ENCODE measurements around the gene THOC7.

THOC7 gene

DNA sequence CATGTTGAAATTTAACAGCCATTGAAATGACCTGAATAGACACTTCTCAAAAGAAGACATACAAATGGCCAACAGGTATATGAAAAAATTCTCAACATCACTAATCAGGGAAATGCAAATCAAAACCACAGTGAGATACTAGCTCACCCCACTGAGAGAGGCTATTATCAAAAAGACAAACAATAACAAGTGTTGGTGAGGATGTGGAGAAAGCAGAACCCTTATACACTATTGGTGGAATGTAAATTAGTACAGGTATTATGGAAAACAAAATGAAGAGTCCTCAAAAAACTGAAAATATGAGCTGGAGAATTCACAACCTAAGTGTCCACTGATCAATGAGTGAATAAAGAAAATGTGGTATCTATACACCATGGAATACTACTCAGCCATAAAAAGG lies 21.5 kb downstream of the THOC7 start:
- DNase-seq (ENCODE audit: low read depth): no peak

DNA sequence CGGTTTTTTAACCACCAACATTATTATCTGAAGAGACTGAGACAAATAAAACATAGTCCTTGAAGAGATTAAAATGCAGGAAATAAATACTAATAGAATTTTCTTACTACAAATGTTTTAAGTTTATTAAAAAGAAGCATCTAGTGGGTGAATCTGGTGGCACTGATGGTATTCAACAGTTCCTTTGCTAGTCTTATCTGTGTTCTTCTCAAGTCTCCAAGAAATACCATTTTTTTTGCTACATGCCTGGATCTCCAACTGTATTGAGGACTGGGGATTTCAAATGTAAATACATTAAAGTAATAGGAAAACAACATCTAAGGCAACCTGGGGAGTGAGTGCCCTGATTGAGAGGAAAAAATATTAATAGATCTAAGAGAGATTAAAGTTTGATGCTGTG lies 21.9 kb downstream of the THOC7 start:
- DNase-seq (ENCODE audit: low read depth): no peak

DNA sequence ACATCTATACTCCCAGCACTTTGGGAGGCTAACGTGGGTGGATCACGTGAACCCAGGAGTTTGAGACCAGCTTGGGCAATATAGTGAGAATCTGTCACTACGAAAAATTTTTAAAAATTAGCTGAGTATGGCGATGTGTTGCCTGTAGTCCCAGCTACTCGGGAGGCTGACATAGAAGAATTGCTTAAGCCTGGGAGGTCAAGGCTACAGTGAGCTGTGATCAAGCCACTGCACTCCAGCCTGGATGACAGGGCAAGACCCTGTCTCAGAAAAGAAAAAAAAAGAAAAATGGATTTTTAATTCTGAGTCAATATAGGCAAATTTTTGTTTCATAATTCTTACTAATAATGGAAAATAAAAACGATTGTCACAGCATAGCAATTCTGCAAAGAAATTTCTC lies 31.2 kb downstream of the THOC7 start:
- DNase-seq (ENCODE audit: low read depth): no peak

DNA sequence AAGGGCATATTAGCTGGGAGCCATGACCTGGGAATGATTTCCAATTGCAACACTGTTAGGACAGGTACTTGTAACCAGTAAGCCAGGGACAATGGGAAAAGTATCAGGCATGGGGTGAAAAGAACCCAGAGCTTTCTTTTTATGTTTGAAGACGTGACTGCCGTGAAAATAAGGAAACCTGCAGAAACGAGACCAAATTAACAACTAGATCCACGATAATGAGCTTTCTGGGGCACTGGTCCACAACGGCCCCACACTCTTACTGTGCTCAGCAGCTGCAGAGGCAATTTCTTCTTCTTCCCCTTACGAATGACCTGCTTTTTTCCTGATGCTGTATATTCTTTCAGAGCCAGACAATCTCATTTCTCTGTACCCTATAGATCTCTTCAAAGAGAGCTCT lies 33.1 kb downstream of the THOC7 start:
- DNase-seq (ENCODE audit: low read depth): no peak

DNA sequence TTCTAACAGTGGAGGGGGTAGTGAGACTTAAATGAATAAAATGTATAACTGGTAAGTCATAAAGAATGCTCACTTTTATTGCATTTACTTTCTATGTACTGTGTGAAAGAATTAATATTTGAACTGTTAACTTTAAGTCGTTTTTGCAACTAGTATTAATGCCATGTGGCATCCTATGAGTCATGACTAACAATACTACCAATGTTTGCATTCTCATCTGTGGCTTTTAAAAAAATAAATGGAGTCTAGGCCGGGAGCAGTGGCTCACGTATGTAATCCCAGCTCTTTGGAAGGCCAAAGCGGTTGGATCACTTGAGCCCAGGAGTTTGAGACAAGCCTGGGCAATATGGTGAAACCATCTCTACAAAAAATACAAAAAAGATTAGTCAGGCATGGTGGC lies 39.3 kb downstream of the THOC7 start:
- DNase-seq (ENCODE audit: low read depth): no peak

DNA sequence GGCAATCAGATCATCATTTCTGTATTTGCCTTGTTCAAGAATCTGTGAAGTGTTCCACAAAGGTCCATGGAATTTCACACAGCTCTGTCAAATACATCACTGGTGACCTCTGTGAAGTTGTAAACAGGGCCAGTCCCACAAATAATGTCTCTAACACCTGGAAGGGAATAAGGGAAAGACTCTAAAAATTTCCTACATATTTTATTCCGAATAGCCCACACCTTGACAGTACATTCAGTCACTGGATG lies 44.5 kb downstream of the THOC7 start, which contains the start of gene C3orf49:
Gene C3orf49, plus strand, starts transcription at position 149 of the 248 bp plus-strand sequence. CDS start 173 bp downstream, outside the sequence.
- no peak for DNase-seq (ENCODE audit: low read depth)

DNA sequence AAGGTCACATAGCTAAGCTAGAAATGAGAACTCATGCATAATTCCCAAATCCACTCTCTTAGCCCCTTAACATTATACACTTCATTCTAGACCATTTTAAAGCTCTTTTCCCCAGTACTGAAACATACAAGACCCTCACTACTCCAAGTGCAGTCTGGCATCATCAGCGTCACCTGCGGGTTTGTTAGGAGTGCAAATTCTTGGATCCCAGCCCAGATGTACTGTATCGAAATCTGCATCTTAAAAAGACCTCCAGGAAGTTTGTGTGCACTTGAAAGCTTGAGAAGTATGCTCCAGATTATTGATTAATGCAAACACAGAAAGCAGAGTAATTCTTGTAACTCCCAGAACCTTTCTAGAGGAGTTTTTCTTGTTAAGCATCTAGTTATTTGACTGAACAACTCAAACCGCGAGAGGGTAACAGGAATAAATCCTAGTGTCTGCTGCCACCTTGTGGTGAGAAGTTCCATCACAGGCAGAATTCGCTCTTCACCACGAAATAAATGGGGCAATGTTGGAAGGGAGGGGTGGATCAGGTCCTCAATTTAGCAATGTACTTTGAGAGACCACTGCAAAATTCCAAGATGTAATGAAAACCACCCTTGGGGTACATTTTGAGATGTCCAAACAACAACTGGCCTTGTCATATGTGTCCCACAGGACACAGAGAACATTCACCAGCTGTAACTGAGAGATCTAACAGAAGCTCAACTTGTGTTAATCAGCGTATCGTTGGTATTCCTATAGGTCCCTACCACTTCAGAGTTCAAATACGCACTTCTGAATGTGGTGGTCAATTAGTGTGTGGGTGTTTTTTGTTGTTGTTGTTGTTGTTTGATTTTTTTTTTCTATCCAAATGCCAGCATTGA lies 45.1 kb downstream of the THOC7 start:
- peak; percentile 42 for DNase-seq (ENCODE audit: low read depth)

DNA sequence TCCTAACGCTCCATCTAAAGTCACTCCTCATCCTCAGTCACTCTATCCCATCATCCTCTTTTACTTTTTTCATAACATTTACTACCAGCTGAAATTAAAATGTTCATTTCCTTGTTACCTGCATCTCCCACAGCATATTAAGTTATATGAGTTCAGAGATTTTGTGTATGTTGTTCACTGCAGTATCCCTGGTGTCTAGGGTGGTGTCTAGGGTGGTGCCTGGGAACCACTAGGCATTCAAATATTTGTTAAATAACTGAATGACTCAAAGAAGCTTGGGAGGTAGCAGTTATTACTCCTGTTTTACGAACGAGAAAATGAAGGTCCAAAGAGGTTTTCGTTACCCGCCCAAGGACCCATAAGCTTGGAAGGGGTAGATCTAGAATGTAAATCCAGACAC lies 46.4 kb downstream of the THOC7 start:
- DNase-seq (ENCODE audit: low read depth): no peak

DNA sequence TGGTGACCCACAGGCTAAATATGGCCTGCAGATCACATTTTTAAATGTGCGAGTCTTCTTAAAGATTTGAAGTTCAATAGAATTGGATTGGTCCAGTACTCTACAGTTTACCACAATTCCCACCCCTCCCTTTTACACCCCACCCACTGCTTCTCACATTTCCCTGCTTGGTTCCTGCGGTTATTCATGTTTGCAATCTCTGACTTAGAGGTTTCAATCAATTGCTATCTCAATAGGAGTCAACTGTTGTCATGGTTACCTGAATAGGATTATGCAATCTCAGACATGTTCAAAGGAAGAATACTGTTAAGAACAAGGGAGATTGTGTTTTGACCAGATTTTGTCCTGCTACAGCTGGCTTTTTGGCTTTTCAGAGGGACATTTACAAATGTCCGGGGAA lies 49.4 kb downstream of the THOC7 start:
- no peak for DNase-seq (ENCODE audit: low read depth)

DNA sequence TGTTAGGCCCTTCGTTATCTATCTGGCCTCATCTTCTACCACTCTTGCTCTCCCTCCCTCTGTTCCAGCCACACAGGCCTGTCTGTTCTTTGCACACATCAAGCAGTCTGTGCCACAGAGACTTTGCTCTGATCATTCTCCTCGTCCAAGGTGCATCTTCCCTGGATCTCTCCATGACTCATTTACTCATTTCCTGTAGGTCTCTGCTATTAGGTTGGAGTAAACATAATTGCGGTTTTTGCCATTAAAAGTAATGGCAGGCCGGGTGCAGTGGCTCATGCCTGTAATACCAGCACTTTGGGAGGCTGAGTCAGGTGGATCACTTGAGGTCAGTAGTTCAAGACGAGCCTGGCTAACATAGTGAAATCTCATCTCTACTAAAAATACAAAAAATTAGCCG lies 54.0 kb downstream of the THOC7 start:
- no peak for DNase-seq (ENCODE audit: low read depth)

DNA sequence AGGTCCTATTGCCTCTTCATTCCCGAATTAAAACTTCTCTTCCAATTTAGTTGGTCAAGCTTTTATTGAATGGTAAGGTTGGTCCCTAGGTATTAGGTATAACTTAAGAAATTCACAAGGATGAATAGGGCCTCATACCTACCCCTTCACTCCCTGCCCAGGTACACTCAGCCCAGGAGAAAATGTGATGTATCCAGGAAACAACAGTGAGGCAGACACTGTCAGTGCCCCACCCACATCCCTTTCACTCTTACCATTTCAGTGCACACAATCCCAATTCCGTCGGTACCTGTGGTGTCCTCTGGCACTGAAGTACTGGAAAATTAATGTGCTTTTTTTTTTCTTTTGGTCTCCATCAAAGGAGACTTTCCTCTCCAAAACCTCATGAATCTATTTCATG lies 55.0 kb downstream of the THOC7 start:
- no peak for DNase-seq (ENCODE audit: low read depth)

DNA sequence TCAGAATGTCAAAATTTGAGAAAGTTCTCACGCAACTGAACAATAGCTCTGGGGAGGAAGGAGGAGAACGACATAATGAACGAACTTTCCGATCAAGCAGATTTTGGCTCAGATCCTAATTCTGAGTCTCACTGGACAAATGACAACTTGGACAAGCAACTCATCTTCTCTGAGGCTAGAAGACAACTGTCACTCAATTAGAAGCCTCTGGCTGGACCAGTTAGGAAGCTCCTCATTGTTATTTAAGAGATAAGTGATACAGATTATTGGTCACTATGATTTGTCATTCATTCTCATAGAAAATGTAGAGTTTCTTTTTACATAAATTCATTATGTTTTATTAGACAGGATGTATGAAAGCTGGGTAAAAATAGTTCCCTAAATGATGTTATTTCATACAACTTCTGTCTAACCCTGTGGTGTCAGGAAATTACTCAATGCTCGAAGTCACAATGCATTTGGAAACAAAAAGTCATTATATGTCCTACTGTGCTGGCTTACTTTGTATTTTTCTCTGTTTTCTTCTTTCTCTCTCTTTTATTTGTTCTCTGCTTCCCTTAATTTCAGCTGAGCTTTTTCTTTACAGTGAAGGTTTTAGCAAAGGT lies 55.5 kb downstream of the THOC7 start:
- no peak for DNase-seq (ENCODE audit: low read depth)

DNA sequence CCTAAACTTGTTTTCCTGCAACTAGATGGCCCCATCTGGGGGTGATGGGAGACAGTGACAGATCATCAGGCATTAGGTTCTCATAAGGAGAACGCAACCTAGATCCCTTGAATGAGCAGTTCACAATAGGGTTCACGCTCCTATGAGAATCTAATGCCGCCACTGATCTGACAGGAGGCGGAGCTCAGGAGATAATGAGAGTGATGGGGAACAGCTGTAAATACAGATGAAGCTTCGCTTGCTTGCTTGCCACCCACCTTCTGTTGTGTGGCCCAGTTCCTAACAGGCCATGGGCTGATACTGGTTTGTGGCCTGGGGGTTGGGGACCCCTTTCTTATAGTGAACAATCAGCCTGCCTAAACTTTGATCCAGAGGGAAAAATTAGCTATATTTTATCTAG lies 59.7 kb downstream of the THOC7 start:
- no peak for DNase-seq (ENCODE audit: low read depth)

DNA sequence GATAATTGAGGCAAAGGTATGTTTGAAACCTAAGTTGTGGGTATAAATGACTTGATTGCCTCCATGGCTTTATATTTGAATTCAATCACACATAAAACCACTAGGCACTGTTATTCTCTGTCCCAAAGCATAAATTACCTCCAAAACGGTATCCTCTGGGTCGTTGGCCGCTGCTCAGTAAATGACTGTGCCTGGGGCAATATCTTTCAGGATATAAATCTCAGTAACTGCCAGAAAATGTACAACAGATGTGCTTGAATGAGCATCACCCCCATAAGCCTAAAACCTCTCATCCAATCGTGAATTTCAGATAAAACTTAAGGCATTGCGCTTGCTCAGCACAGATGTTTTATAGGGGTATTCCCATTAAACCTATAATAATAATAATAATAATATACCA lies 63.5 kb downstream of the THOC7 start:
- DNase-seq (ENCODE audit: low read depth): no peak

DNA sequence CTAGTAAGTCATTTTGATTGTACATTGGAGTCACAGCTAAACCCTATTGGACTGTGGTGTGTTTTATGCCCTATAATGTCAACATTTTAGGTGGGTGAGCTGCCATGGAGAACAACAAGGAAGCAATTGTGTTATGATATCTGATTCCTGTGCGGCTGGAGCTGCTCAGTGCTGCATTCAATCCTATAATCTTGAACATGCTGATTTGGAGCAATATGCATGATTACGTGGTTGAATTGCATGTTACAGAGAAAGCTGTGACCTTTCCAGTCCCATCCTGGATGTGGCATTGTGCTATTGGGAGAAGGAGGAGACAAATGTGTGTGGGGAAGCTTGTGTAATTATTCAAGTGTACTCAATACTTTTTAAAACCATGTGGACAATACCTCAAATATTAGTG lies 64.7 kb downstream of the THOC7 start:
- no peak for DNase-seq (ENCODE audit: low read depth)

DNA sequence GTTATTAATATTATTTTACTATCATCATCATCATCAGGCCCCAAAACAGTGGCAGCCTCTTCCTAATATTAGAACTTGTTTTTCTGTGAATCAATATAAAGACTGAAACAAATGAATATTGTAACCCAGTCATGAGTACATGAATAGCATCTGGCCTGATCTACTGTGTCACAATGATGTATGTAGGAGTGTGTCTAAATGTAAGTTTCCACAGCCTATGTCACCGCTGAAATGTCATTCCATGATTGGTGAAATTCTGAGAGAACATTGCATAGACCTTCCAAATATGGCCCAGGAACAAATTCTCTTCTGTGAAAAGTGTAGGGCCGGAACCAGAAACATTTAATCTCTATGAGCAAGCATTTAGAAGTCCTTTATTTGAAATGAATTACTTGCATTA lies 65.1 kb downstream of the THOC7 start:
- DNase-seq (ENCODE audit: low read depth): no peak

DNA sequence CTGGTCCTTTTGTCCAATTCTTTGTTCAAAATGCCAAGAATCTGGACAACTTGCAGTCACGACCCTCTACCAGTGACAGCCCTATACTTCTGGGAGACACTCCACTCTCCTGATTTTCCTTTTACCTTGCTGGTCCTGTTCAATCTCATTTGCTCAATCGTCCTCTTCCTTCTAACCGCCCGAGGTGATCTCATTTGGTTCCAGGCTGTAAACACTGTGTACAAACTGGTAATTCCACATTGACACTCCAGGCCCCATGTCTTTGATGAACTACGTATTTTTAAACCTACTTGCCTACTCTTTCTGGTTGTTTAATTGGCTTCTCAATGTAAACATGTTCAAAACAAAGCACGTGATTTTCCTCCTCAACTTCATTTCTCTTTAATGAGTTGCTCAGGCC lies 68.2 kb downstream of the THOC7 start:
- DNase-seq (ENCODE audit: low read depth): no peak

DNA sequence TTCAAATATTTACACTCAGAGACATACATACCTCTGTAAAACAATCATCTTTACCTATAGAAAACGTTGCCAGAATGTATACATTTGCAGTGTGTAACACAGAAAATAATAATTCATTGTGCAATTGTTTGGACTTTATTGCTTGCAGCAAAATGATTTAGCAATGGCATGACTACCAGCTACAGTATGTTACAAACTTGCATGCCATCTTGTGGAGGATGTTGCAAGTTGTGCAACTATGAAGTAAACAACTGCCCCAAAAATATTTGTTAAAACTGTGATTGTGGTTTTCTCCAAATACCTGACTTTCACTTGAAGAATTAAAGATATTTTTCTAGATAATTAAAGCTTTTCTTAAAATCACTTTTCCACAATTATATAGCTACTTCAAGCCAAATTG lies 71.6 kb downstream of the THOC7 start:
- no peak for DNase-seq (ENCODE audit: low read depth)
